CD8-positive, alpha-beta memory T cell (primary cell): Measurements from ENCODE around the gene CGB5. TPM values are rescaled to one million over a fixed set of nuclear protein-coding genes. Genes with fewer than 3 reads are reported as not detected.

Experiments
- CTCF ChIA-PET: fragments of 350-600 bp; sonication (Branson Sonifier 250); formaldehyde crosslinking; loops from one replicate; lab custom pipeline; 2021; ENCODE audit warnings: antibody characterized with exemption; lab: Charles Lee
- POLR2A ChIA-PET: fragments of 350-600 bp; sonication (Branson Sonifier 250); formaldehyde crosslinking; loops from one replicate; lab custom pipeline; 2021; ENCODE audit warnings: antibody characterized with exemption; lab: Charles Lee
- DNase-seq, 5 donors: peaks; one replicate each; pipeline versions ENCODE4 v3.0.0 to v3.0.0-alpha.2; 2020 to 2022; ENCODE audit warnings: mixed read lengths in 1 of 5
- H3K27ac ChIP-seq: one replicate; pipeline ENCODE4 v1.7.0; 2013; ENCODE audit warnings: low read depth, mild to moderate bottlenecking, low read length, moderate library complexity
- H3K27me3 ChIP-seq: 2 replicates; pipeline ENCODE4 v1.7.0; 2013; ENCODE audit warnings: low read length, mild to moderate bottlenecking; ENCODE audit not compliant: insufficient read depth, poor library complexity, severe bottlenecking
- H3K36me3 ChIP-seq: 2 replicates; pipeline ENCODE4 v1.7.0; 2013; ENCODE audit warnings: mild to moderate bottlenecking, low read length, moderate library complexity; ENCODE audit not compliant: insufficient read depth
- H3K4me1 ChIP-seq: 2 replicates; pipeline ENCODE4 v1.7.0; 2013; ENCODE audit warnings: mild to moderate bottlenecking, low read length, moderate library complexity; ENCODE audit not compliant: insufficient read depth
- H3K4me3 ChIP-seq: 2 replicates; pipeline ENCODE4 v1.7.0; 2013; ENCODE audit warnings: mild to moderate bottlenecking, low read length
- H3K9me3 ChIP-seq: 2 replicates; pipeline ENCODE4 v1.7.0; 2013; ENCODE audit warnings: mild to moderate bottlenecking, low read length
- H3K27ac Mint-ChIP-seq, 8 donors: one replicate each; pipeline ENCODE4 v1.8.0; 2020 to 2021; ENCODE audit warnings: mixed read lengths in 8 of 8, mild to moderate bottlenecking in 6 of 8, inconsistent platforms in 3 of 8, moderate library complexity in 3 of 8
- H3K27me3 Mint-ChIP-seq, 2 donors: one replicate each; pipeline ENCODE4 v1.8.0; 2020 to 2021; ENCODE audit warnings: mixed read lengths in 2 of 2, mild to moderate bottlenecking in 1 of 2, moderate library complexity in 1 of 2
- H3K36me3 Mint-ChIP-seq, 3 donors: one replicate each; pipeline ENCODE4 v1.8.0; 2020 to 2021; ENCODE audit warnings: mixed read lengths in 3 of 3, inconsistent platforms in 1 of 3, mild to moderate bottlenecking in 1 of 3
- H3K4me1 Mint-ChIP-seq, 3 donors: one replicate each; pipeline ENCODE4 v1.8.0; 2020 to 2021; ENCODE audit warnings: mixed read lengths in 3 of 3, inconsistent platforms in 1 of 3, mild to moderate bottlenecking in 1 of 3
- H3K4me3 Mint-ChIP-seq, 7 donors: one replicate each; pipeline ENCODE4 v1.8.0; 2020 to 2021; ENCODE audit warnings: mixed read lengths in 7 of 7, mild to moderate bottlenecking in 6 of 7, moderate library complexity in 4 of 7, inconsistent platforms in 2 of 7
- H3K9me3 Mint-ChIP-seq, 5 donors: one replicate each; pipeline ENCODE4 v1.8.0; 2020 to 2022; ENCODE audit warnings: mixed read lengths in 5 of 5, mild to moderate bottlenecking in 3 of 5, moderate library complexity in 2 of 5, inconsistent platforms in 1 of 5
- polyA plus RNA-seq: library from polyadenylated mRNA; unstranded; fragments of 300-500 nt; fragmentation: Illumina TruSeq; gene quantifications from one replicate; pipeline ENCODE4 v1.2.3, GENCODE V29; 2021
- total RNA-seq, 2 experiments: library from RNA; stranded (reverse); gene quantifications; one replicate each; pipeline ENCODE4 v1.2.3, GENCODE V29; 2021

Gene CGB5
- total and polyA plus RNA-seq, 3 experiments from 2014 or later, result not detected

GRCh38 chr19:49064029-49064629 lies 20.5 kb downstream of the CGB5 start:
- no peak for DNase-seq
- Mint-ChIP-seq H3K36me3 (no peaks in the 10 kb centered on the region), H3K4me1 (peaks cover 0 to 3% (median 0%) of the 10 kb centered on the region in 3 donors), H3K9me3 (peaks cover 0 to 2% (median 0%) of the 10 kb centered on the region in 5 donors), H3K4me3 (peak overlapping the region in 1 of 7 donors; percentile 9), H3K27me3 (peaks cover 56 to 68% of the 10 kb centered on the region in 2 donors), H3K27ac (peak overlapping the region in 1 of 8 donors; percentile 72)
- Histone ChIP-seq H3K36me3 (no peaks in the 10 kb centered on the region), H3K27ac (no peak overlapping the region), H3K4me1 (no peaks in the 10 kb centered on the region), H3K9me3 (no peaks in the 10 kb centered on the region), H3K4me3 (no peak overlapping the region), H3K27me3 (peaks cover 11% of the 10 kb centered on the region)
- CTCF ChIA-PET, result no interaction called here
- POLR2A ChIA-PET, result no interaction called here

GRCh38 chr19:49064768-49065611 lies 21.3 kb downstream of the CGB5 start, which contains the start of gene NTF4:
TSS of gene NTF4 (minus strand) at chr19:49064818. CDS start at chr19:49061997, 2,821 bp downstream.
- Mint-ChIP-seq H3K4me3 (peak within 1 kb of the TSS in 1 of 7 donors; percentile 9), H3K36me3 (peaks cover 0 to 3% (median 0%) of the 10 kb centered on the region in 3 donors), H3K4me1 (peaks cover 0 to 3% (median 0%) of the 10 kb centered on the region in 3 donors), H3K27me3 (peaks cover 57 to 70% of the 10 kb centered on the region in 2 donors), H3K27ac (peak within 1 kb of the TSS in 1 of 8 donors; percentile 72), H3K9me3 (peaks cover 0 to 3% (median 2%) of the 10 kb centered on the region in 5 donors)
- no peaks in the 10 kb centered on the region for H3K9me3 ChIP-seq
- no peak within 1 kb of the TSS for H3K4me3 ChIP-seq
- no peak for DNase-seq
- ChIA-PET CTCF (no interaction called here), POLR2A (no interaction called here)
- no peaks in the 10 kb centered on the region for H3K36me3 ChIP-seq
- no peaks in the 10 kb centered on the region for H3K4me1 ChIP-seq
- H3K27ac ChIP-seq, result no peak within 1 kb of the TSS
- H3K27me3 ChIP-seq, result peaks cover 14% of the 10 kb centered on the region

GRCh38 chr19:49065905-49066512 lies 22.4 kb downstream of the CGB5 start:
- Mint-ChIP-seq H3K9me3 (peaks cover 0 to 3% (median 0%) of the 10 kb centered on the region in 5 donors), H3K27ac (no peak overlapping the region), H3K4me1 (peaks cover 0 to 3% (median 3%) of the 10 kb centered on the region in 3 donors), H3K4me3 (no peak overlapping the region), H3K27me3 (peaks cover 62 to 74% of the 10 kb centered on the region in 2 donors), H3K36me3 (peaks cover 0 to 5% (median 5%) of the 10 kb centered on the region in 3 donors)
- ChIA-PET CTCF (no interaction called here), POLR2A (no interaction called here)
- no peak overlapping the region for H3K27ac ChIP-seq
- H3K36me3 ChIP-seq, result no peaks in the 10 kb centered on the region
- no peak for DNase-seq
- H3K27me3 ChIP-seq, result peaks cover 14% of the 10 kb centered on the region
- no peaks in the 10 kb centered on the region for H3K4me1 ChIP-seq
- no peak overlapping the region for H3K4me3 ChIP-seq
- H3K9me3 ChIP-seq, result no peaks in the 10 kb centered on the region

- Histone ChIP-seq H3K9me3 (no peaks in the 10 kb centered on the region), H3K27me3 (peaks cover 14% of the 10 kb centered on the region), H3K4me1 (no peaks in the 10 kb centered on the region), H3K36me3 (no peaks in the 10 kb centered on the region), H3K27ac (no peak overlapping the region), H3K4me3 (no peak overlapping the region)
- Mint-ChIP-seq H3K9me3 (peaks cover 0 to 3% (median 0%) of the 10 kb centered on the region in 5 donors), H3K4me1 (peaks cover 3 to 4% (median 3%) of the 10 kb centered on the region in 3 donors), H3K4me3 (no peak overlapping the region), H3K27me3 (peaks cover 62 to 75% of the 10 kb centered on the region in 2 donors), H3K27ac (no peak overlapping the region), H3K36me3 (peaks cover 0 to 5% (median 5%) of the 10 kb centered on the region in 3 donors)
- CTCF ChIA-PET, result no interaction called here
- no peak for DNase-seq
- POLR2A ChIA-PET, result no interaction called here
Measured at GRCh38 chr19:49067554-49067953, 23.9 kb downstream of the CGB5 start.

- DNase-seq, result no peak
- Histone ChIP-seq H3K9me3 (no peaks in the 10 kb centered on the region), H3K27me3 (peaks cover 25% of the 10 kb centered on the region), H3K4me3 (no peak overlapping the region), H3K4me1 (no peaks in the 10 kb centered on the region), H3K36me3 (no peaks in the 10 kb centered on the region), H3K27ac (no peak overlapping the region)
- no peak overlapping the region for H3K4me3 Mint-ChIP-seq
- peaks cover 0 to 7% (median 5%) of the 10 kb centered on the region in 3 donors for H3K36me3 Mint-ChIP-seq
- peaks cover 10 to 15% (median 14%) of the 10 kb centered on the region in 3 donors for H3K4me1 Mint-ChIP-seq
- peaks cover 69 to 82% of the 10 kb centered on the region in 2 donors for H3K27me3 Mint-ChIP-seq
- H3K9me3 Mint-ChIP-seq, result peaks cover 0 to 3% (median 2%) of the 10 kb centered on the region in 5 donors
- ChIA-PET CTCF (interaction anchor here (0.6 to 2.0 kb wide), 2 partner anchors 18 to 76 kb away, joined by 3 to 5 read pairs; partner anchors contain the start of genes GYS1 and RUVBL2), POLR2A (no interaction called here)
- no peak overlapping the region for H3K27ac Mint-ChIP-seq
Measured at GRCh38 chr19:49069026-49069425, 25.4 kb downstream of the CGB5 start.

- peak overlapping the region in 2 of 7 donors; percentile 38 to 48 for H3K4me3 Mint-ChIP-seq
- POLR2A ChIA-PET, result no interaction called here
Measured at GRCh38 chr19:49070416-49070815, 26.8 kb downstream of the CGB5 start.

GRCh38 chr19:49071860-49072547 lies 28.4 kb downstream of the CGB5 start:
- DNase-seq, result no peak
- ChIA-PET POLR2A (no interaction called here), CTCF (no interaction called here)
- H3K9me3 Mint-ChIP-seq, result peaks cover 0 to 3% (median 2%) of the 10 kb centered on the region in 5 donors
- H3K27ac ChIP-seq, result no peak overlapping the region
- H3K27me3 ChIP-seq, result peaks cover 19% of the 10 kb centered on the region
- no peaks in the 10 kb centered on the region for H3K36me3 ChIP-seq
- no peaks in the 10 kb centered on the region for H3K4me1 ChIP-seq
- H3K9me3 ChIP-seq, result no peaks in the 10 kb centered on the region
- H3K4me3 ChIP-seq, result no peak overlapping the region
- H3K27me3 Mint-ChIP-seq, result peaks cover 61 to 74% of the 10 kb centered on the region in 2 donors
- no peak overlapping the region for H3K4me3 Mint-ChIP-seq
- no peak overlapping the region for H3K27ac Mint-ChIP-seq
- peaks cover 10 to 15% (median 10%) of the 10 kb centered on the region in 3 donors for H3K4me1 Mint-ChIP-seq
- H3K36me3 Mint-ChIP-seq, result peaks cover 0 to 7% (median 5%) of the 10 kb centered on the region in 3 donors

More at GRCh38 chr19:49070416-49070815, 26.8 kb downstream of the CGB5 start:
- Mint-ChIP-seq H3K27ac (no peak overlapping the region), H3K36me3 (peaks cover 0 to 7% (median 5%) of the 10 kb centered on the region in 3 donors), H3K27me3 (peaks cover 69 to 83% of the 10 kb centered on the region in 2 donors), H3K4me1 (peaks cover 10 to 15% (median 13%) of the 10 kb centered on the region in 3 donors), H3K9me3 (peaks cover 0 to 3% (median 2%) of the 10 kb centered on the region in 5 donors)
- Histone ChIP-seq H3K9me3 (no peaks in the 10 kb centered on the region), H3K36me3 (no peaks in the 10 kb centered on the region), H3K4me3 (no peak overlapping the region), H3K27me3 (peaks cover 29% of the 10 kb centered on the region), H3K27ac (no peak overlapping the region), H3K4me1 (no peaks in the 10 kb centered on the region)
- no peak for DNase-seq
- CTCF ChIA-PET, result interaction anchor here (2.0 kb wide), 1 partner anchor 77 kb away, joined by 5 read pairs; the partner anchor contains the start of genes GYS1 and RUVBL2
